GM23338 (cell line): ENCODE measurements around the gene RFPL2.

Experiments used
- EZH2 ChIP-seq: fragments of 200-600 bp; sonication (generic); IDR thresholded peaks from one replicate; pipeline ENCODE4 v1.8.0; 2017; ENCODE audit warnings: antibody characterized with exemption, mild to moderate bottlenecking, low read depth; ENCODE audit not compliant: unreplicated experiment
- JUNB ChIP-seq: IDR thresholded peaks from one replicate; pipeline ENCODE4 v1.6.1; 2016; ENCODE audit warnings: antibody characterized with exemption; ENCODE audit not compliant: unreplicated experiment
- POLR2AphosphoS5 ChIP-seq: IDR thresholded peaks from 2 replicates; pipeline ENCODE4 v1.6.1; 2016; ENCODE audit warnings: antibody characterized with exemption, low read depth
- ZNF331 ChIP-seq: fragments of 250-450 bp; sonication (Bioruptor Pico); IDR thresholded peaks from 2 replicates; pipeline ENCODE4 v1.5.0; 2020; ENCODE audit warnings: low read depth, mild to moderate bottlenecking, moderate library complexity
- TF ChIP-seq, protein P1 (sequence below), 2 experiments: fragments of 200-600 bp in 1 of 2; sonication (generic) in 1 of 2; conservative IDR thresholded peaks; 2 replicates each; pipeline versions ENCODE4 v1.5.1 to v1.6.1; 2016 to 2017; ENCODE audit warnings: antibody characterized with exemption in 2 of 2, low read depth in 2 of 2, mild to moderate bottlenecking in 2 of 2, moderate library complexity in 1 of 2
- TF ChIP-seq, protein P2 (sequence below): fragments of 250-450 bp; sonication (Bioruptor Pico); IDR thresholded peaks from 2 replicates; pipeline ENCODE4 v1.5.0; 2020; ENCODE audit warnings: mild to moderate bottlenecking, moderate library complexity

DNA sequence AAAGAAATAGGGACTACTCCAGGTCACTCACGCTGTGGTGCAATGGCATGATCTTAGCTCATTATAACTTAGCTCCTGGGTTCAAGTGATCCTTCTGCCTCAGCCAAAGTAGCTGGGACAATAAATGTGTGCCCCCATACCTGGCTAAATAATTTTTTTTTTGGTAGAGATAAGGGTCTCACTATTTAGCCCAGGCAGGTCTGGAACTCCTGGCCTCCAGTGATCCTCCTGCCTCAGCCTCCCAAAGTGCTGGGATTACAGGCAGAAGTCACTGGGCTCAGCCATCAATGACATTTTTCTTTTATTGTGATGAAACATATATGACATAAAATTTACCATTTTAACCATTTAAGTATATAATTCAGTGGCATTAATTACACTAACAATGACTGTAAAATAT is 39.7 kb upstream of the RFPL2 start:
- TF ChIP-seq, protein P1, sequence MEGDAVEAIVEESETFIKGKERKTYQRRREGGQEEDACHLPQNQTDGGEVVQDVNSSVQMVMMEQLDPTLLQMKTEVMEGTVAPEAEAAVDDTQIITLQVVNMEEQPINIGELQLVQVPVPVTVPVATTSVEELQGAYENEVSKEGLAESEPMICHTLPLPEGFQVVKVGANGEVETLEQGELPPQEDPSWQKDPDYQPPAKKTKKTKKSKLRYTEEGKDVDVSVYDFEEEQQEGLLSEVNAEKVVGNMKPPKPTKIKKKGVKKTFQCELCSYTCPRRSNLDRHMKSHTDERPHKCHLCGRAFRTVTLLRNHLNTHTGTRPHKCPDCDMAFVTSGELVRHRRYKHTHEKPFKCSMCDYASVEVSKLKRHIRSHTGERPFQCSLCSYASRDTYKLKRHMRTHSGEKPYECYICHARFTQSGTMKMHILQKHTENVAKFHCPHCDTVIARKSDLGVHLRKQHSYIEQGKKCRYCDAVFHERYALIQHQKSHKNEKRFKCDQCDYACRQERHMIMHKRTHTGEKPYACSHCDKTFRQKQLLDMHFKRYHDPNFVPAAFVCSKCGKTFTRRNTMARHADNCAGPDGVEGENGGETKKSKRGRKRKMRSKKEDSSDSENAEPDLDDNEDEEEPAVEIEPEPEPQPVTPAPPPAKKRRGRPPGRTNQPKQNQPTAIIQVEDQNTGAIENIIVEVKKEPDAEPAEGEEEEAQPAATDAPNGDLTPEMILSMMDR (conservative IDR thresholded peaks at IDR 0.05; ENCODE audit: low read depth in 2 of 2) = no peak
- no peak for TF ChIP-seq POLR2AphosphoS5
- no peak for TF ChIP-seq EZH2
- TF ChIP-seq JUNB = no peak
- TF ChIP-seq, protein P2, sequence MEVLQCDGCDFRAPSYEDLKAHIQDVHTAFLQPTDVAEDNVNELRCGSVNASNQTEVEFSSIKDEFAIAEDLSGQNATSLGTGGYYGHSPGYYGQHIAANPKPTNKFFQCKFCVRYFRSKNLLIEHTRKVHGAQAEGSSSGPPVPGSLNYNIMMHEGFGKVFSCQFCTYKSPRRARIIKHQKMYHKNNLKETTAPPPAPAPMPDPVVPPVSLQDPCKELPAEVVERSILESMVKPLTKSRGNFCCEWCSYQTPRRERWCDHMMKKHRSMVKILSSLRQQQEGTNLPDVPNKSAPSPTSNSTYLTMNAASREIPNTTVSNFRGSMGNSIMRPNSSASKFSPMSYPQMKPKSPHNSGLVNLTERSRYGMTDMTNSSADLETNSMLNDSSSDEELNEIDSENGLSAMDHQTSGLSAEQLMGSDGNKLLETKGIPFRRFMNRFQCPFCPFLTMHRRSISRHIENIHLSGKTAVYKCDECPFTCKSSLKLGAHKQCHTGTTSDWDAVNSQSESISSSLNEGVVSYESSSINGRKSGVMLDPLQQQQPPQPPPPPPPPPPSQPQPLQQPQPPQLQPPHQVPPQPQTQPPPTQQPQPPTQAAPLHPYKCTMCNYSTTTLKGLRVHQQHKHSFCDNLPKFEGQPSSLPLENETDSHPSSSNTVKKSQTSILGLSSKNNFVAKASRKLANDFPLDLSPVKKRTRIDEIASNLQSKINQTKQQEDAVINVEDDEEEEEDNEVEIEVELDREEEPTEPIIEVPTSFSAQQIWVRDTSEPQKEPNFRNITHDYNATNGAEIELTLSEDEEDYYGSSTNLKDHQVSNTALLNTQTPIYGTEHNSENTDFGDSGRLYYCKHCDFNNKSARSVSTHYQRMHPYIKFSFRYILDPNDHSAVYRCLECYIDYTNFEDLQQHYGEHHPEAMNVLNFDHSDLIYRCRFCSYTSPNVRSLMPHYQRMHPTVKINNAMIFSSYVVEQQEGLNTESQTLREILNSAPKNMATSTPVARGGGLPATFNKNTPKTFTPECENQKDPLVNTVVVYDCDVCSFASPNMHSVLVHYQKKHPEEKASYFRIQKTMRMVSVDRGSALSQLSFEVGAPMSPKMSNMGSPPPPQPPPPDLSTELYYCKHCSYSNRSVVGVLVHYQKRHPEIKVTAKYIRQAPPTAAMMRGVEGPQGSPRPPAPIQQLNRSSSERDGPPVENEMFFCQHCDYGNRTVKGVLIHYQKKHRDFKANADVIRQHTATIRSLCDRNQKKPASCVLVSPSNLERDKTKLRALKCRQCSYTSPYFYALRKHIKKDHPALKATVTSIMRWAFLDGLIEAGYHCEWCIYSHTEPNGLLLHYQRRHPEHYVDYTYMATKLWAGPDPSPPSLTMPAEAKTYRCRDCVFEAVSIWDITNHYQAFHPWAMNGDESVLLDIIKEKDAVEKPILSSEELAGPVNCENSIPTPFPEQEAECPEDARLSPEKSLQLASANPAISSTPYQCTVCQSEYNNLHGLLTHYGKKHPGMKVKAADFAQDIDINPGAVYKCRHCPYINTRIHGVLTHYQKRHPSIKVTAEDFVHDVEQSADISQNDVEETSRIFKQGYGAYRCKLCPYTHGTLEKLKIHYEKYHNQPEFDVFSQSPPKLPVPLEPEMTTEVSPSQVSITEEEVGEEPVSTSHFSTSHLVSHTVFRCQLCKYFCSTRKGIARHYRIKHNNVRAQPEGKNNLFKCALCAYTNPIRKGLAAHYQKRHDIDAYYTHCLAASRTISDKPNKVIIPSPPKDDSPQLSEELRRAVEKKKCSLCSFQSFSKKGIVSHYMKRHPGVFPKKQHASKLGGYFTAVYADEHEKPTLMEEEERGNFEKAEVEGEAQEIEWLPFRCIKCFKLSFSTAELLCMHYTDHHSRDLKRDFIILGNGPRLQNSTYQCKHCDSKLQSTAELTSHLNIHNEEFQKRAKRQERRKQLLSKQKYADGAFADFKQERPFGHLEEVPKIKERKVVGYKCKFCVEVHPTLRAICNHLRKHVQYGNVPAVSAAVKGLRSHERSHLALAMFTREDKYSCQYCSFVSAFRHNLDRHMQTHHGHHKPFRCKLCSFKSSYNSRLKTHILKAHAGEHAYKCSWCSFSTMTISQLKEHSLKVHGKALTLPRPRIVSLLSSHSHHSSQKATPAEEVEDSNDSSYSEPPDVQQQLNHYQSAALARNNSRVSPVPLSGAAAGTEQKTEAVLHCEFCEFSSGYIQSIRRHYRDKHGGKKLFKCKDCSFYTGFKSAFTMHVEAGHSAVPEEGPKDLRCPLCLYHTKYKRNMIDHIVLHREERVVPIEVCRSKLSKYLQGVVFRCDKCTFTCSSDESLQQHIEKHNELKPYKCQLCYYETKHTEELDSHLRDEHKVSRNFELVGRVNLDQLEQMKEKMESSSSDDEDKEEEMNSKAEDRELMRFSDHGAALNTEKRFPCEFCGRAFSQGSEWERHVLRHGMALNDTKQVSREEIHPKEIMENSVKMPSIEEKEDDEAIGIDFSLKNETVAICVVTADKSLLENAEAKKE = no peak
- TF ChIP-seq ZNF331 (CRISPR knock-in tag) = no peak
